Measurements from ENCODE around the gene METTL26. TPM values are rescaled to one million over a fixed set of nuclear protein-coding genes. Genes with fewer than 3 reads are reported as not detected.

The METTL26 gene
- polyA plus RNA-seq, 2 of the 4 experiments (the other 2 are of a cell fraction): 47.2 to 78.3 TPM

DNA sequence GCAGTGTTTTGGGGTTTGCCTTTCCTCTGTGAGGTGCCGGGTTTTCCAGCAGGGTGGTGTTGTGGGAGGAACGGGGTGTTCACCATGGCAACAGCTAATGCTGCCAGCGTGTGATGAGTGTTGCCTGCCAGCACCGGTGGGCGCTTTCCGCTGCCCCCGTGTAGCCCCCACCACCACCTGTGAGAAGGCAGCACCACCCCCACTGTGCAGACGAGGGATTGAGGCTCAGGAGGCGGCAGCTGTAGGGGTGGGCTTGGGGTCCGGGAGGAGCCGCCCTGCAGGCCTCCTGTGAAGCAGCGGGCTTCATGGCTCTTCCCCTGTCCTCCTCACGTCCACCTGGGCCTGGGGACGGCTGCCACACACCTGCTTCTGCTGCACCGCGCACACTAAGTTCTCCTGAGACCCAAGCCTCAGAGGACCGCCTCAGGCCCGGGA lies 41.0 kb downstream of the METTL26 start:
- no peak for DNase-seq (ENCODE audit: low read depth in 1 of 2, low spot score in 1 of 2)
- Histone ChIP-seq H3K4me1 (peaks cover 20% of the 10 kb centered on the region), H3K9me3 (no peaks in the 10 kb centered on the region), H3K4me2 (no peak overlapping the region), H3K4me3 (no peak overlapping the region), H3K27ac (no peak overlapping the region)
- no peak for FAIRE-seq
- TF ChIP-seq RAD21 (conservative IDR thresholded peaks at IDR 0.05 in 1 of 2, IDR thresholded peaks at IDR 0.05 in 1 of 2) (no peak), NR3C1 (IDR thresholded peaks at IDR 0.05) (no peak), EHMT2 (IDR thresholded peaks at IDR 0.05; ENCODE audit: low read depth) (no peak)
- TF ChIP-seq, protein P1, sequence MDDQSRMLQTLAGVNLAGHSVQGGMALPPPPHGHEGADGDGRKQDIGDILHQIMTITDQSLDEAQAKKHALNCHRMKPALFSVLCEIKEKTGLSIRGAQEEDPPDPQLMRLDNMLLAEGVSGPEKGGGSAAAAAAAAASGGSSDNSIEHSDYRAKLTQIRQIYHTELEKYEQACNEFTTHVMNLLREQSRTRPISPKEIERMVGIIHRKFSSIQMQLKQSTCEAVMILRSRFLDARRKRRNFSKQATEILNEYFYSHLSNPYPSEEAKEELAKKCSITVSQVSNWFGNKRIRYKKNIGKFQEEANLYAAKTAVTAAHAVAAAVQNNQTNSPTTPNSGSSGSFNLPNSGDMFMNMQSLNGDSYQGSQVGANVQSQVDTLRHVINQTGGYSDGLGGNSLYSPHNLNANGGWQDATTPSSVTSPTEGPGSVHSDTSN (IDR thresholded peaks at IDR 0.05): no peak
- WGBS (ENCODE audit: missing lambda C conversion rate): 91% methylated on average over 12 of the region's 18 CpGs
- CTCF ChIA-PET: interaction anchor here (0.7 to 2.8 kb wide), 3 partner anchors 12 to 46 kb away, joined by 3 to 12 read pairs (median 4); no protein-coding TSS in a partner anchor
- POLR2A ChIA-PET: no interaction called here
- no peak for ATAC-seq

DNA sequence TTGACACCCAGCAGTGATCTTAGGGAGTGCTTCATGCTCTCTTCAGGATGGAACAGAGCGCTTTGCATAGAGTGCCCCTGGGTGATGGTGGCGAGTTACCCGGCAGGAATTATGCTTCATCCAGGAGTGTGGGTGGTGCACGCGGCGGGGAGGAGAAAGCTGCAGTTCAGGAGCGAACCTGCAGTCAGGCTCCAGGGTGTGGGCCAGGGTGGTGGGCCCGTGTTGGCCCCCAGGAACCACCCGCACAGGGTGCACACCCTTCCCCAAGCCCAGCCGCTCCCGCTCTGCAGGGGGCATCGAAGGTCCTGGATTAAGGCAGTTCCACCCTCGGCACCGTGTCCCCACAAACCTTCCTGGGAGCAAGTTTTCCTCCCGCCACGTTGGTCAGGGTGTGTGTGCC lies 42.3 kb downstream of the METTL26 start:
- peaks cover 20% of the 10 kb centered on the region for H3K4me1 ChIP-seq
- no peak overlapping the region for H3K4me2 ChIP-seq
- H3K27ac ChIP-seq: no peak overlapping the region
- no peak for FAIRE-seq
- ChIA-PET POLR2A (no interaction called here), CTCF (interaction anchor here (0.8 to 2.8 kb wide), 11 partner anchors 11 to 82 kb away, joined by 3 to 12 read pairs (median 3); partner anchors contain the start of genes METTL26 and RHBDL1)
- DNase-seq (ENCODE audit: low read depth in 1 of 2, low spot score in 1 of 2): no peak
- no peaks in the 10 kb centered on the region for H3K9me3 ChIP-seq
- no peak overlapping the region for H3K4me3 ChIP-seq
- no peak for ATAC-seq
- 88% methylated on average over 12 of the region's 16 CpGs for WGBS (ENCODE audit: missing lambda C conversion rate)
- no peak for TF ChIP-seq KDM1A (IDR thresholded peaks at IDR 0.05; ENCODE audit: low read depth)
- TF ChIP-seq, protein P2, sequence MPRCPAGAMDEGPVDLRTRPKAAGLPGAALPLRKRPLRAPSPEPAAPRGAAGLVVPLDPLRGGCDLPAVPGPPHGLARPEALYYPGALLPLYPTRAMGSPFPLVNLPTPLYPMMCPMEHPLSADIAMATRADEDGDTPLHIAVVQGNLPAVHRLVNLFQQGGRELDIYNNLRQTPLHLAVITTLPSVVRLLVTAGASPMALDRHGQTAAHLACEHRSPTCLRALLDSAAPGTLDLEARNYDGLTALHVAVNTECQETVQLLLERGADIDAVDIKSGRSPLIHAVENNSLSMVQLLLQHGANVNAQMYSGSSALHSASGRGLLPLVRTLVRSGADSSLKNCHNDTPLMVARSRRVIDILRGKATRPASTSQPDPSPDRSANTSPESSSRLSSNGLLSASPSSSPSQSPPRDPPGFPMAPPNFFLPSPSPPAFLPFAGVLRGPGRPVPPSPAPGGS (IDR thresholded peaks at IDR 0.05): no peak
- TF ChIP-seq NFE2L2 (conservative IDR thresholded peaks at IDR 0.05; ENCODE audit: low read length): no peak
- TF ChIP-seq, protein P1 (IDR thresholded peaks at IDR 0.05): no peak
- TF ChIP-seq ZNF302 (CRISPR knock-in tag; IDR thresholded peaks at IDR 0.05): no peak
- TF ChIP-seq, protein P3, sequence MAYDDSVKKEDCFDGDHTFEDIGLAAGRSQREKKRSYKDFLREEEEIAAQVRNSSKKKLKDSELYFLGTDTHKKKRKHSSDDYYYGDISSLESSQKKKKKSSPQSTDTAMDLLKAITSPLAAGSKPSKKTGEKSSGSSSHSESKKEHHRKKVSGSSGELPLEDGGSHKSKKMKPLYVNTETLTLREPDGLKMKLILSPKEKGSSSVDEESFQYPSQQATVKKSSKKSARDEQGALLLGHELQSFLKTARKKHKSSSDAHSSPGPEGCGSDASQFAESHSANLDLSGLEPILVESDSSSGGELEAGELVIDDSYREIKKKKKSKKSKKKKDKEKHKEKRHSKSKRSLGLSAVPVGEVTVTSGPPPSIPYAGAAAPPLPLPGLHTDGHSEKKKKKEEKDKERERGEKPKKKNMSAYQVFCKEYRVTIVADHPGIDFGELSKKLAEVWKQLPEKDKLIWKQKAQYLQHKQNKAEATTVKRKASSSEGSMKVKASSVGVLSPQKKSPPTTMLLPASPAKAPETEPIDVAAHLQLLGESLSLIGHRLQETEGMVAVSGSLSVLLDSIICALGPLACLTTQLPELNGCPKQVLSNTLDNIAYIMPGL (CRISPR knock-in tag; IDR thresholded peaks at IDR 0.05; ENCODE audit: borderline replicate concordance): no peak
- no peak for TF ChIP-seq GATA3 (IDR thresholded peaks at IDR 0.05; ENCODE audit: borderline replicate concordance)
- TF ChIP-seq PHF8 (IDR thresholded peaks at IDR 0.05; ENCODE audit: borderline replicate concordance, low read depth): no peak
- TF ChIP-seq SMC3 (IDR thresholded peaks at IDR 0.05): no peak
- TF ChIP-seq CHD4 (IDR thresholded peaks at IDR 0.05; ENCODE audit: borderline replicate concordance): no peak
- no peak for TF ChIP-seq RCOR1 (IDR thresholded peaks at IDR 0.05; ENCODE audit: low read depth, low read length)
- TF ChIP-seq RFX5 (IDR thresholded peaks at IDR 0.05): no peak
- TF ChIP-seq HOXB5 (CRISPR knock-in tag; IDR thresholded peaks at IDR 0.05): no peak
- TF ChIP-seq, protein P4, sequence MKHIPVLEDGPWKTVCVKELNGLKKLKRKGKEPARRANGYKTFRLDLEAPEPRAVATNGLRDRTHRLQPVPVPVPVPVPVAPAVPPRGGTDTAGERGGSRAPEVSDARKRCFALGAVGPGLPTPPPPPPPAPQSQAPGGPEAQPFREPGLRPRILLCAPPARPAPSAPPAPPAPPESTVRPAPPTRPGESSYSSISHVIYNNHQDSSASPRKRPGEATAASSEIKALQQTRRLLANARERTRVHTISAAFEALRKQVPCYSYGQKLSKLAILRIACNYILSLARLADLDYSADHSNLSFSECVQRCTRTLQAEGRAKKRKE (CRISPR knock-in tag; IDR thresholded peaks at IDR 0.05; ENCODE audit: low read depth): no peak

Measured in A549 (cell line).